DOHH2 (cell line): Measurements from ENCODE around the gene HARS1.
"Not testable (repeated sequence)": the region's sequence is repeated elsewhere in the genome, so short reads cannot be mapped to it uniquely, and the experiment has no call there.

Experiments
- H3F3A ChIP-seq: fragments of 200-600 bp; sonication (generic), shearing (Covaris generic); 2 replicates; pipeline ENCODE4 v1.6.0; 2016; ENCODE audit warnings: antibody characterized with exemption, mild to moderate bottlenecking; ENCODE audit not compliant: control insufficient read depth, insufficient read depth
- H3K27ac ChIP-seq: fragments of 200-600 bp; sonication (generic); 2 replicates; pipeline ENCODE4 v1.5.1; 2014; ENCODE audit warnings: low read depth, mild to moderate bottlenecking, low read length, moderate library complexity
- H3K27me3 ChIP-seq: fragments of 200-600 bp; sonication (generic); 2 replicates; pipeline ENCODE4 v1.6.1; 2014; ENCODE audit warnings: mild to moderate bottlenecking, low read length, mixed read lengths; ENCODE audit not compliant: control insufficient read depth
- H3K36me3 ChIP-seq: fragments of 200-600 bp; sonication (generic); 2 replicates; pipeline ENCODE4 v1.6.1; 2014; ENCODE audit warnings: mild to moderate bottlenecking, low read length, moderate library complexity, mixed read lengths; ENCODE audit not compliant: control insufficient read depth
- H3K4me1 ChIP-seq: fragments of 200-600 bp; sonication (generic); 2 replicates; pipeline ENCODE4 v1.6.1; 2014; ENCODE audit warnings: mild to moderate bottlenecking, low read length, mixed read lengths; ENCODE audit not compliant: control insufficient read depth
- H3K4me2 ChIP-seq: fragments of 200-600 bp; sonication (generic); 2 replicates; pipeline ENCODE4 v1.6.0; 2014; ENCODE audit warnings: mild to moderate bottlenecking, low read length, moderate library complexity
- H3K4me3 ChIP-seq: fragments of 200-600 bp; sonication (generic); 2 replicates; pipeline ENCODE4 v1.5.1; 2014; ENCODE audit warnings: mild to moderate bottlenecking, low read length, mixed read lengths
- H3K79me2 ChIP-seq: fragments of 200-600 bp; sonication (generic); 2 replicates; pipeline ENCODE4 v1.6.1; 2014; ENCODE audit warnings: mild to moderate bottlenecking, low read length, mixed read lengths; ENCODE audit not compliant: control insufficient read depth
- H3K9me2 ChIP-seq: fragments of 200-600 bp; sonication (generic); replicated peaks from 2 replicates; pipeline ENCODE4 v1.6.1; 2014; ENCODE audit warnings: mild to moderate bottlenecking, low read length, mixed read lengths; ENCODE audit not compliant: control insufficient read depth
- H3K9me3 ChIP-seq: fragments of 200-600 bp; sonication (generic); 2 replicates; pipeline ENCODE4 v1.6.1; 2014; ENCODE audit warnings: antibody characterized with exemption, low read length, mixed read lengths; ENCODE audit not compliant: control insufficient read depth, insufficient read depth
- H4K20me1 ChIP-seq: fragments of 200-600 bp; sonication (generic); 2 replicates; pipeline ENCODE4 v1.6.0; 2014; ENCODE audit warnings: low read depth, mild to moderate bottlenecking, antibody characterized with exemption, low read length, moderate library complexity; ENCODE audit not compliant: control insufficient read depth, insufficient read depth
- CTCF ChIP-seq: fragments of 200-600 bp; sonication (generic); IDR thresholded peaks from one replicate; pipeline ENCODE4 v1.5.1; 2014; ENCODE audit warnings: antibody characterized with exemption, mild to moderate bottlenecking, low read depth, low read length; ENCODE audit not compliant: poor library complexity, severe bottlenecking
- EZH2phosphoT487 ChIP-seq: fragments of 200-600 bp; sonication (generic); IDR thresholded peaks from 2 replicates; pipeline ENCODE4 v1.6.1; 2017; ENCODE audit warnings: borderline replicate concordance, mild to moderate bottlenecking, antibody characterized with exemption, low read length, moderate library complexity, mixed read lengths

HARS1 gene

GRCh38 chr5:140718266-140718592 lies 27.1 kb upstream of the HARS1 start:
- no peak overlapping the region for H3K27ac ChIP-seq
- H3K4me2 ChIP-seq, result no peak overlapping the region
- no peaks in the 10 kb centered on the region for H4K20me1 ChIP-seq
- H3F3A ChIP-seq, result no peaks in the 10 kb centered on the region; the same call in 1 of the 2 replicates
- no peaks in the 10 kb centered on the region for H3K36me3 ChIP-seq
- H3K9me3 ChIP-seq, result no peaks in the 10 kb centered on the region
- TF ChIP-seq CTCF (no peak), EZH2phosphoT487 (no peak)
- H3K9me2 ChIP-seq, result no peaks in the 10 kb centered on the region
- no peaks in the 10 kb centered on the region for H3K4me1 ChIP-seq
- no peaks in the 10 kb centered on the region for H3K79me2 ChIP-seq
- H3K4me3 ChIP-seq, result no peak overlapping the region
- H3K27me3 ChIP-seq, result no peaks in the 10 kb centered on the region

- not testable (repeated sequence) for H3K4me3 ChIP-seq, H3F3A ChIP-seq, H3K27me3 ChIP-seq, H4K20me1 ChIP-seq, H3K9me2 ChIP-seq, H3K9me3 ChIP-seq, H3K4me1 ChIP-seq, H3K27ac ChIP-seq, H3K4me2 ChIP-seq, H3K79me2 ChIP-seq, H3K36me3 ChIP-seq
Measured at GRCh38 chr5:140716238-140716637, 25.1 kb upstream of the HARS1 start.

GRCh38 chr5:140713562-140714094 lies 22.5 kb upstream of the HARS1 start:
- TF ChIP-seq CTCF, result no peak
- no peak for TF ChIP-seq EZH2phosphoT487
- Histone ChIP-seq H3K36me3 (no peaks in the 10 kb centered on the region), H3K79me2 (no peaks in the 10 kb centered on the region), H3K4me3 (no peak overlapping the region), H3F3A (0 out of 2 replicates have a peak, but pooled peaks cover 3% of the 10 kb centered on the region), H3K4me2 (no peak overlapping the region), H3K27me3 (peaks cover 12% of the 10 kb centered on the region), H4K20me1 (no peaks in the 10 kb centered on the region), H3K27ac (no peak overlapping the region), H3K4me1 (peaks cover 11% of the 10 kb centered on the region), H3K9me3 (no peaks in the 10 kb centered on the region), H3K9me2 (no peaks in the 10 kb centered on the region)

GRCh38 chr5:140711794-140712193 lies 20.6 kb upstream of the HARS1 start:
- H3K4me3 ChIP-seq, result no peak overlapping the region
- peaks cover 12% of the 10 kb centered on the region for H3K27me3 ChIP-seq
- H3K36me3 ChIP-seq, result peaks cover 7% of the 10 kb centered on the region; the same call in 1 of the 2 replicates
- no peaks in the 10 kb centered on the region for H3K9me2 ChIP-seq
- TF ChIP-seq CTCF, result no peak
- no peak for TF ChIP-seq EZH2phosphoT487
- no peak overlapping the region for H3K27ac ChIP-seq
- peaks cover 11% of the 10 kb centered on the region for H3K4me1 ChIP-seq
- H4K20me1 ChIP-seq, result no peaks in the 10 kb centered on the region
- H3K4me2 ChIP-seq, result no peak overlapping the region
- 0 out of 2 replicates have a peak, but pooled peaks cover 7% of the 10 kb centered on the region for H3F3A ChIP-seq
- H3K9me3 ChIP-seq, result no peaks in the 10 kb centered on the region
- no peaks in the 10 kb centered on the region for H3K79me2 ChIP-seq
